IMR-90 (cell line): ENCODE data around the gene ZNF780B. TPM values are rescaled to one million over a fixed set of nuclear protein-coding genes. Genes with fewer than 3 reads are reported as not detected.

Source experiments
- ATAC-seq: fragments of 200-7000 bp; cut with Tn5 transposase; 2 replicates; pipeline ENCODE4 v1.9.1; 2020; ENCODE audit warnings: low read depth, mild to moderate bottlenecking, moderate library complexity
- BruUV-seq: library from RNA; stranded (reverse); fragments of 400-500 nt; replicated peaks from 2 replicates; lab custom pipeline; 2021; lab: Mats Ljungman, UMichigan
- CTCF ChIA-PET: fragments of 300-600 bp; formaldehyde crosslinking; extraction: SDS; loops from one replicate; lab custom pipeline; 2021; ENCODE audit warnings: antibody characterized with exemption; lab: Yijun Ruan, JAX
- POLR2A ChIA-PET: fragments of 300-600 bp; sonication (Branson Sonifier 250); formaldehyde crosslinking; loops from one replicate; lab custom pipeline; 2022; ENCODE audit warnings: antibody characterized with exemption; ENCODE audit not compliant: unreplicated experiment; lab: Charles Lee
- DNase-seq: peaks from one replicate; pipeline ENCODE4 v3.0.0; 2013
- H2AFZ ChIP-seq: replicated peaks from 2 replicates; pipeline ENCODE3; 2013; ENCODE audit warnings: low read length, mild to moderate bottlenecking; ENCODE audit not compliant: poor library complexity
- H2AK5ac ChIP-seq: 2 replicates; pipeline ENCODE4 v1.6.1; 2013; ENCODE audit warnings: low read depth, low read length, inconsistent platforms
- H2AK9ac ChIP-seq: replicated peaks from 2 replicates; pipeline ENCODE3; 2013; ENCODE audit warnings: mild to moderate bottlenecking, low read depth, low read length, moderate library complexity; ENCODE audit not compliant: poor library complexity
- H2BK120ac ChIP-seq: 2 replicates; pipeline ENCODE4 v1.6.1; 2013; ENCODE audit warnings: low read depth, low read length, inconsistent platforms
- H2BK15ac ChIP-seq: 3 replicates; pipeline ENCODE4 v1.6.1; 2013; ENCODE audit warnings: low read depth, low read length, inconsistent platforms
- H2BK20ac ChIP-seq: 2 replicates; pipeline ENCODE4 v1.6.1; 2013; ENCODE audit warnings: low read depth, mild to moderate bottlenecking, inconsistent platforms, low read length, moderate library complexity
- H2BK5ac ChIP-seq: 2 replicates; pipeline ENCODE4 v1.6.1; 2013; ENCODE audit warnings: mild to moderate bottlenecking, low read depth, low read length, inconsistent platforms; ENCODE audit not compliant: poor library complexity, severe bottlenecking
- H3K14ac ChIP-seq: replicated peaks from 2 replicates; pipeline ENCODE4 v1.6.1; 2013; ENCODE audit warnings: low read depth, low read length, inconsistent platforms
- H3K18ac ChIP-seq: 2 replicates; pipeline ENCODE4 v1.6.1; 2013; ENCODE audit warnings: low read depth, low read length, control low read depth
- H3K23ac ChIP-seq: 2 replicates; pipeline ENCODE4 v1.6.1; 2013; ENCODE audit warnings: low read depth, low read length, inconsistent platforms
- H3K27ac ChIP-seq: 2 replicates; pipeline ENCODE4 v1.5.1; 2013; ENCODE audit warnings: mild to moderate bottlenecking, control low read depth, low read length; ENCODE audit not compliant: insufficient read depth
- H3K27me3 ChIP-seq: 2 replicates; pipeline ENCODE4 v1.6.1; 2013; ENCODE audit warnings: low read length; ENCODE audit not compliant: control insufficient read depth, insufficient read depth
- H3K36me3 ChIP-seq: 2 replicates; pipeline ENCODE4 v1.6.1; 2013; ENCODE audit warnings: low read length, mixed read lengths; ENCODE audit not compliant: control insufficient read depth, insufficient read depth
- H3K4ac ChIP-seq: 2 replicates; pipeline ENCODE4 v1.6.1; 2013; ENCODE audit warnings: low read depth, low read length, inconsistent platforms
- H3K4me1 ChIP-seq: 2 replicates; pipeline ENCODE4 v1.6.1; 2013; ENCODE audit warnings: low read length, mixed read lengths; ENCODE audit not compliant: control insufficient read depth, insufficient read depth
- H3K4me2 ChIP-seq: 2 replicates; pipeline ENCODE4 v1.6.1; 2013; ENCODE audit warnings: low read depth, mild to moderate bottlenecking, control low read depth, low read length, moderate library complexity
- H3K4me3 ChIP-seq: 2 replicates; pipeline ENCODE4 v1.5.1; 2013; ENCODE audit warnings: low read depth, mild to moderate bottlenecking, control low read depth, low read length, moderate library complexity; ENCODE audit not compliant: insufficient read depth
- H3K56ac ChIP-seq: 2 replicates; pipeline ENCODE4 v1.6.1; 2013; ENCODE audit warnings: low read length, inconsistent platforms; ENCODE audit not compliant: insufficient read depth; ENCODE audit errors: extremely low read depth
- H3K79me1 ChIP-seq, 2 experiments: 2 replicates each; pipeline ENCODE4 v1.6.1; 2013; ENCODE audit warnings: low read length in 2 of 2, inconsistent platforms in 1 of 2, low read depth in 1 of 2
- H3K9ac ChIP-seq: 2 replicates; pipeline ENCODE4 v1.6.1; 2013; ENCODE audit warnings: low read depth, low read length, control low read depth
- H3K9me1 ChIP-seq: 2 replicates; pipeline ENCODE4 v1.6.1; 2013; ENCODE audit warnings: low read length, inconsistent platforms; ENCODE audit not compliant: insufficient read depth
- H3K9me3 ChIP-seq: 2 replicates; pipeline ENCODE4 v1.6.1; 2013; ENCODE audit warnings: low read length; ENCODE audit not compliant: control insufficient read depth, insufficient read depth
- H4K20me1 ChIP-seq: 2 replicates; pipeline ENCODE4 v1.6.1; 2013; ENCODE audit warnings: low read length, inconsistent platforms; ENCODE audit not compliant: insufficient read depth
- H4K5ac ChIP-seq: 2 replicates; pipeline ENCODE4 v1.6.1; 2013; ENCODE audit warnings: mild to moderate bottlenecking, low read depth, low read length, control low read depth
- H4K8ac ChIP-seq, 2 experiments: 2 replicates each; pipeline ENCODE4 v1.6.1; 2013; ENCODE audit warnings: low read depth in 2 of 2, low read length in 2 of 2, control low read depth in 1 of 2, inconsistent platforms in 1 of 2
- H4K91ac ChIP-seq: 2 replicates; pipeline ENCODE4 v1.6.1; 2013; ENCODE audit warnings: low read depth, low read length, inconsistent platforms; ENCODE audit not compliant: insufficient read depth
- MAFK ChIP-seq: IDR thresholded peaks from 2 replicates; pipeline ENCODE4 v1.6.1; 2012; ENCODE audit warnings: low read depth, low read length, improper control_type of control experiment
- RAD21 ChIP-seq: IDR thresholded peaks from 2 replicates; pipeline ENCODE4 v1.6.1; 2012; ENCODE audit warnings: low read length, improper control_type of control experiment
- RCOR1 ChIP-seq: IDR thresholded peaks from 2 replicates; pipeline ENCODE4 v1.6.1; 2012; ENCODE audit warnings: mild to moderate bottlenecking, low read length, improper control_type of control experiment; ENCODE audit not compliant: insufficient replicate concordance
- WGBS, 2 experiments: methylation state at CpG; one replicate each; pipeline versions ENCODE4 v1.1.5 to v1.1.7; 2013; ENCODE audit warnings: missing lambda C conversion rate in 2 of 2; ENCODE audit not compliant: insufficient read length in 1 of 2; ENCODE audit errors: extremely low coverage in 2 of 2; 5-methylcytosine and 5-hydroxymethylcytosine counted together
- dilution Hi-C: fragments of 300-500 bp; cut with HindIII; formaldehyde crosslinking; loops from one replicate; pipeline ENCODE4 v1.14.3; 2018; ENCODE audit warnings: low sequenced_read_pairs; ENCODE audit not compliant: unreplicated experiment
- in situ Hi-C: fragments of 300-500 bp; cut with MboI; formaldehyde crosslinking; loops from 3 replicates; pipeline ENCODE4 v1.14.3; 2019; ENCODE audit warnings: low sequenced_read_pairs, inconsistent platforms, mixed read lengths
- intact Hi-C: fragments of 100-400 bp; cut with micrococcal nuclease; formaldehyde crosslinking; loops from 2 replicates; pipeline ENCODE4 v1.10.0; 2022
- polyA plus RNA-seq, 3 experiments: library from polyadenylated mRNA; depleted of rRNA; stranded (reverse); fragments of >200 nt; gene quantifications; 2 replicates each; pipeline ENCODE4 v1.2.3, GENCODE V29; 2012; ENCODE audit warnings: low replicate concordance in 1 of 3
- total RNA-seq: library from RNA; depleted of rRNA; stranded (reverse); fragments of >200 nt; gene quantifications from 2 replicates; pipeline ENCODE4 v1.2.3, GENCODE V29; 2012

ZNF780B gene
- total and polyA plus RNA-seq, 2 of the 4 experiments (the other 2 are of a cell fraction) = 3.7 to 19.9 TPM

GRCh38 chr19:40026597-40026970, 29.4 kb downstream of the ZNF780B start:
- no peaks in the 10 kb centered on the region for H3K4me1 ChIP-seq
- no peak overlapping the region for H2BK15ac ChIP-seq
- H4K91ac ChIP-seq = no peak overlapping the region
- DNase-seq (no peak), ATAC-seq (no peak)
- H2AFZ ChIP-seq = no peak overlapping the region
- no peak overlapping the region for H2BK20ac ChIP-seq
- dilution Hi-C loops = no loop called here
- peaks cover 58% of the 10 kb centered on the region for H3K9me3 ChIP-seq
- H3K36me3 ChIP-seq = no peaks in the 10 kb centered on the region; the same call in 1 of the 2 replicates
- H3K14ac ChIP-seq = no peak overlapping the region
- H3K56ac ChIP-seq = no peak overlapping the region
- no peak overlapping the region for H3K18ac ChIP-seq
- POLR2A ChIA-PET = no interaction called here
- no peak overlapping the region for H3K9ac ChIP-seq
- H3K23ac ChIP-seq = no peak overlapping the region
- no peak overlapping the region for H4K5ac ChIP-seq
- no peaks in the 10 kb centered on the region for H3K79me1 ChIP-seq
- no peak overlapping the region for H3K4me3 ChIP-seq
- no peak overlapping the region for H3K4me2 ChIP-seq
- no peak overlapping the region for H4K8ac ChIP-seq
- intact Hi-C loops = no loop called here
- CTCF ChIA-PET = no interaction called here
- H2BK5ac ChIP-seq = no peak overlapping the region
- no peak overlapping the region for H3K4ac ChIP-seq
- no peaks in the 10 kb centered on the region for H4K20me1 ChIP-seq
- TF ChIP-seq RCOR1 (no peak), RAD21 (no peak), MAFK (no peak)
- H2BK120ac ChIP-seq = no peak overlapping the region
- no TSS peak for BruUV-seq
- no peak overlapping the region for H2AK9ac ChIP-seq
- no peaks in the 10 kb centered on the region for H3K27me3 ChIP-seq
- H3K9me1 ChIP-seq = no peaks in the 10 kb centered on the region
- in situ Hi-C loops = no loop called here
- no CpG with 5 or more reads among the region's 5 CpGs for WGBS, 2 experiments
- H2AK5ac ChIP-seq = no peak overlapping the region
- no peak overlapping the region for H3K27ac ChIP-seq
